HG02943 (cell line): Measurements from ENCODE around the gene STRA6.
"Not testable (repeated sequence)": the region's sequence is repeated elsewhere in the genome, so short reads cannot be mapped to it uniquely, and the experiment has no call there.

ENCODE experiments used
- ATAC-seq: cut with Tn5 transposase; IDR thresholded peaks from one replicate; pipeline ENCODE4 v1.9.1; 2021; ENCODE audit warnings: mild to moderate bottlenecking, low read depth, moderate library complexity; ENCODE audit not compliant: unreplicated experiment

Gene STRA6

GRCh38 chr15:74170071-74170844 is 32.3 kb downstream of the STRA6 start:
- no peak for ATAC-seq

- no peak for ATAC-seq
These were observed 33.9 kb downstream of the STRA6 start for GRCh38 chr15:74168711-74169126.

- no peak for ATAC-seq
These were observed 34.7 kb downstream of the STRA6 start for GRCh38 chr15:74167891-74168331.

- no peak for ATAC-seq
These were observed 37.1 kb downstream of the STRA6 start for GRCh38 chr15:74165461-74165860.

GRCh38 chr15:74162195-74162536 is 40.4 kb downstream of the STRA6 start:
- ATAC-seq = not testable (repeated sequence)

- ATAC-seq = not testable (repeated sequence)
These were observed 42.2 kb downstream of the STRA6 start for GRCh38 chr15:74160390-74160789.

GRCh38 chr15:74159773-74160172 is 42.8 kb downstream of the STRA6 start:
- ATAC-seq = no peak

GRCh38 chr15:74158855-74159650 is 43.5 kb downstream of the STRA6 start:
- ATAC-seq = no peak

GRCh38 chr15:74157868-74158827 is 44.4 kb downstream of the STRA6 start:
- no peak for ATAC-seq

- no peak for ATAC-seq
These were observed 45.7 kb downstream of the STRA6 start for GRCh38 chr15:74156678-74157411.

GRCh38 chr15:74155766-74156417 is 46.7 kb downstream of the STRA6 start:
- no peak for ATAC-seq

- no peak for ATAC-seq
These were observed 55.5 kb downstream of the STRA6 start for GRCh38 chr15:74147051-74147450.

GRCh38 chr15:74146277-74146800 is 56.2 kb downstream of the STRA6 start:
- no peak for ATAC-seq

- ATAC-seq = no peak
These were observed 58.3 kb downstream of the STRA6 start for GRCh38 chr15:74144153-74144775.

- no peak for ATAC-seq
These were observed 61.0 kb downstream of the STRA6 start for GRCh38 chr15:74141591-74141990.

- no peak for ATAC-seq
These were observed 63.9 kb downstream of the STRA6 start for GRCh38 chr15:74138642-74139041.

- ATAC-seq = no peak
These were observed 65.1 kb downstream of the STRA6 start for GRCh38 chr15:74137537-74137894.

GRCh38 chr15:74136814-74137536 is 65.6 kb downstream of the STRA6 start:
- no peak for ATAC-seq
